HPDE6-E6E7 (cell line): ENCODE measurements around the gene TH.

ENCODE experiments used
- DNase-seq: peaks from one replicate; pipeline ENCODE4 v3.0.0; 2011; ENCODE audit warnings: missing footprints; ENCODE audit errors: extremely low spot score

The TH gene

DNA sequence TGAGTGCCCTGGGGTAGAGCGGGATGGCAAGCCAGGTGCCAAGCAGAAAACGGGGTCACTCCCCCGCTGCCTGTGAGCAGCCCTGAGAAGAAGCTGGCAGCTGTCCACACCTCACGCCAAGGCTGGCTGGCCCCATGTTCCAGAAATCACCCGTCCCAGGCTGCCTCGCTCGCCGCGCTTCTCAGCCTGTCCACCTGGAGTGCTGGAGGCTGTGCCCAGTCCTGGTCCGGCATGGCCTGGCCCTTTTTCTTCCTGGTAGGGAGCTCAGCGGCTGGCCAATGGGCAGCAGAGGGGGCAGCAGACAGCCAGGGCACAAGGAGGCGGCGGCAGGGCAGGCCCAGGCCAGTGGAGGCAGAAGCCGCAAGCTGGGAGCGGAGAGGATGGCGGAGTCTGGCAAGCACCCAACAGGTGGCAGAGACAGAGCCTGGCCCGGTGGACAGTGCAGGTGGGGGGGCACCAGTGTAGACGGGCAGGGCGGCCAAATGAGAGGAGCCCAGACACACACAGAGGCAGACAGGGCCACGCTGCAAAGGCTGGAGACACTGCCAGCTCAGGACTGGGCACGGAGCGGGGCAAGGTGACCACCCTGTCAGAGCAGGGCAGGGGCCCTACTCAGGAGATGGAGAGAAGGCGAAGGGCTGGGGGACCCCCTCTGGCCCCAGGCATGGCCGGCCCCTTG lies 37.2 kb upstream of the TH start:
- peak; percentile 34 for DNase-seq

DNA sequence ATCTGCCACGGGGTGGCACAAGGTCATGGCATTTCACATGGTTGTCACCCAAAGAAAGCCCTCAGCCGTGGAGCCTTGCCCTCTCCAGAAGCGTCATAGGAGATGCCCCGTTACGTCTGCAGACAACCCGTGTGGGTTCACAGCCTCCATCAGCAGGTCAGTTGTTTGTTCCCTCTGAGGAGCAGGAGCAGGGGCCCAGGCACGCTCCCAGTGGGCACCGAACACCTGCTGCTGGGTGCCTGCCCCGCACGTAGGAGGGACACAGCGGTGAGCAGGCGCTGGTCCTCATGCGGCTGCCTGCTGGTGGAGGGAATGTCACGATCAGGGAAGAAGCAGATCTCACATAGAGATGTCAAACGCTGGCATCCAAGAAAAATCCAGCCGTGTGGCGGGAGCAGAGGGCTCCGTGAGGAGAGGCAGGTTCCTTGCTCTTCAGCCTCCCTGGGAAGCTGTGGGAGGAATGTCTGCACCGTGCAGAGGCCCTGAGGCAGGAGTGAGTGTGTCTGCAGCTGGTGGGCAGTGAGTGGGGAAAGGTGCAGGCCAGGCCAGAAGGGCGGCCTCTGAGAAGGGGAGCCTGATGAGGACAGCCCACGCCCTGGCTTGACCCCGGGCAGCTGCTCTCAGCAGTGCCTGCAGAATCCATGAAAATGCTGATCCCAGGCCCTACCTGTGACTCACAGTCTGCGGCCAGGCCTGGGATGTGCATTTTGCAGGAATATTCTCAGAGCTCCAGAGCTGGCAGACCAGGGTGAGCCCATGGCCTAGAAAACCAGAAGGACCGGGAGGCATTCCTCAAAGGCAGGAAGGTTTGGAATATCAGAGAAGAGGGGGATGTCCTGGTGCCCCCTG lies 36.4 kb upstream of the TH start:
- no peak for DNase-seq

DNA sequence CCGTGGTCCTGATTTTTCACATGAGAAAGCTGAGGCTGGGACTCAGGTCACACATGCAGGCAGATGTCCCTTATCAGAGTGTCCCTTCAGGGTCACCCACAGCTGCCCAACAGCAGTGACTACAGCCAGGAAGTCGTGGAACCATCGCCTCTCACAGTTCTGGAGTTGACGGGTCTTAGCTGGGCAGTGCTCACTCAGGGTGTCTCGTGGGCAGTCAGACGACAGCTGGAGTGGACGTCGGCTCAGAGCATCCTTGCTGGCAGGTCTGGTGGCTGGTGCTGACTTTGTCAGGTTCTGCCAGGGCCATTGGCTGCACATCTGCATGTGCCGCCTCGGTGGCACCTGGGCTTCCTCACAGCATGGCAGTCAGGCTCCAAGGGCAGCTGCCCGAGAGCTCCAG lies 35.6 kb upstream of the TH start:
- DNase-seq: no peak

DNA sequence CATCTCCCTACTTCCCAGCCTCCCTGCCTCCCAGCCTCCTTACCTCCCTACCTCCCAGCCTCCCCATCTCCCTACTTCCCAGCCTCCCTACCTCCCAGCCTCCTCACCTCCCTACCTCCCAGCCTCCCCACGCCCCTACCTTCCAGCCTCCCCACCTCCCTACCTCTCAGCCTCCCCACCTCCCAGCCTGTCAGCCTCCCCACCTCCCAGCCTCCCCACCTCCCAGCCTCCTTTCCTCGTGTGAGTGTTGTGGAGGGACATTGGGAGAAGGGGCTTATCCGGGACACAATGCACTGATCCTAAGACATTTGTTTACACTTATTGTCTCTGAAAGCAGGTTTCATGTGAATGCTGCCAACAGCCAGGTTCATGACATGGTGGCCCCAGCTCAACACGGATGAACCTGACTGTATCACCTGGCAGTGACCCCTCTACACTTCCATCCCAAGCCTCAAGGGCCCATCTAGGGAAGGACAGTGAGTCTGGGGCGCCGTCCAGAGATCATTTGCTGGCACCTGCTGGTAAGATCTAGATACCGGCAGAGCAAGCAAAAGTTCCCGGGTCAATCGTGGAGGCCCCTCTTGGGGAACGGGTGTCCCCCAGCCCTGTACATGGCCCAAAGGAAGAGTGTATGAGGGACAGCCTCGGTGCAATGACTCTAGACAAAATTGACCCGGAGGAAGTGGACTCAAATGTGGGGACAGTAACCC lies 34.5 kb upstream of the TH start:
- no peak for DNase-seq

DNA sequence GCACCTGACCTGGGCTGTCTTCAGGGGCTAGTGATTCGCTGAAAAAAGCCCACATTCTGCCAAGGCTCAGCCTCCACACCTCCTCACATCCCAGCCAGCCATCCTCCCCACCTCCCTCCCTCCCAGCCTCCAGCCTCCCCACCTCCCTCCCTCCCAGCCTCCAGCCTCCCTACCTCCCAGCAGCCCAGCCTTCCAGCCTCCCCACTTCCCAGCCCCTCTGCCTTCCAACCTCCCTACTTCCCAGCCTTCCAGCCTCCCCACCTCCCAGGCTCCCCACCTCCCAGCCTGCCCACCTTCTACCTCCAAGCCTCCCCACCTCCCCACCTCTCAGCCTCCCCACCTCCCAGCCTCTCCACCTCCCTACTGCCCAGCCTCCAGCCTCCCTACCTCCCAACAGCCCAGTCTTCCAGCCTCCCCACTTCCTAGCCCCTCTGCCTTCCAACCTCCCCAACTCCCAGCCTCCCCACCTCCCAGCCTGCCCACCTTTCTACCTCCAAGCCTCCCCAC lies 33.7 kb upstream of the TH start:
- no peak for DNase-seq

DNA sequence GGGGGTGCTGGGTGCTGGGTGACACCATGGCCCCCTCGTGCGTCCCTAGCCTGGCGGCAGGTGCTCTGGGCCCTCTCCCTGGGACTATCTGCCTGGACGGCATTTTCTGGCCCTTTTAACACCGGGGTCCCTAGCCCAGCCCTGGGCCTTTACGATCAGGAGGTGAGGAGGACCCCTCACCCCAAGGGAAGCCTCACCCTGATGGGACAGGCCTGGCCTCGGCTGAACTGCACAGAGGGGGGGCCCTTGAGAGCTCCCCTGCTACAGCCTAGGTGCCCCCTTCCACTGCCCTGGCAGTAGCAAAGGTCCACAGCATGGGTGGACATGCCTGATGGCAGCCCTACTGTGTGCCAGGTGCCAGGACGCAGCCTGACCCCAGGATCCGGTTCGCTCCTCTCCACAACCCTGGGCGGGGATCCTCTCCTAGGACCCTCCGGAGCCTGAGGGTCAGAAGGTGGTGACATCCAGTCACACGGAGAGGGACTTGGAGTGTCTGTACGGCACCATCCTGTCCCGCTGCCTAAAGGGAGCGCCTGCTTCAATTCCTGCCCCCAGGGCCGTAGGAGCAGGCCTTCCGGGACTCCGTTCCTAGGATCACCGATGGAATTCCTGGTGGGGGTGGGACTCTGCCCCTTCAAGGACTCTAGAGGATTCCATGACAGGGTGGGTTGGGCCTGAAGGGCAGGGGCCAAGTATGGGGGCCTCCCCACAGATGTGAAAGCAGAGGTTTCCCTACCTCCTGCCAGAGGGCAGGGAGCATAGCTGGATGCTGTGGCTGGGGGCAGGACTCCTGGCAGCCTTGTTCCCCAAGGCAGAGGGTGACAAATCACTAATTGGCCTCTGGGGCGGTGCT lies 33.0 kb upstream of the TH start:
- no peak for DNase-seq

DNA sequence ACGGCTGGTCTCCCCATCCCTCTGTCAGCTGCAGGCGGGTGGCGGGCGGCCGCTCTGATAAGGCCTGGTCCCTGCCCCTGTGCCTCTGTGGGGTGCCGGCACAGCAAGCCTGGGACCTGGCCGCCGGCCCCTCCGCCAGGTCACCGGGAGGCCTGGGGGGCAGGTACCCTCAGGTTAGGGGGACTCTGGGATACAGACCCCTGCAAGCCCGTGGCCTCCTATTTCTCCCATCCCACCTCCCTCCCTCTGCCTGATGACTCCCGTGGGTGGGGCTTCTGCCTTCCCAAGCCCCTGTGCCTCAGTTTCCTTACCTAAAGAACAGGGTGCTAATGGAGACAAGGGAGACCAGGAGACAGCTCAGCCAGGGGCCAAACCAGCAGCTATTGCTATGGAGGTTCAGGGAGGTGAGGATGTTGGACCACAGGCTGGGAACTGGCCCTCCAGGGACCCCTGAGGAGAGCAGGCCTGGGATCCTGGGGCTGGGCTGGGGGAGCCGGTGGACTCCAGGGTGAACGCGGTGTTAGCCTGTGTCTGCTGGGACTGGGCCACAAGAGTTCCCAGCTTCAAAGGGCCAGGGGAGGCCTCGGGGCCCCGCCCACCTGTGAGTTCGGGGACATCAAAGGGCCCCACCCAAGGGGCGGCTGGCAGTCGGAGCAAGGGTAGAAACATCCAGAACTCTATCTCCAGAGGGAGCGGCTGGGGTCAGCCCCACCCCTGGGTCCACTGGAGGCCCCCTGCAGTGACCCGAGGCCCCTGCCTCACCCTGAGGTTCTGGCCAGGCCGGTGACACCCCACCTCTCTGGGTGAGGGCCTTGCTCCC lies 32.0 kb upstream of the TH start:
- DNase-seq: no peak

DNA sequence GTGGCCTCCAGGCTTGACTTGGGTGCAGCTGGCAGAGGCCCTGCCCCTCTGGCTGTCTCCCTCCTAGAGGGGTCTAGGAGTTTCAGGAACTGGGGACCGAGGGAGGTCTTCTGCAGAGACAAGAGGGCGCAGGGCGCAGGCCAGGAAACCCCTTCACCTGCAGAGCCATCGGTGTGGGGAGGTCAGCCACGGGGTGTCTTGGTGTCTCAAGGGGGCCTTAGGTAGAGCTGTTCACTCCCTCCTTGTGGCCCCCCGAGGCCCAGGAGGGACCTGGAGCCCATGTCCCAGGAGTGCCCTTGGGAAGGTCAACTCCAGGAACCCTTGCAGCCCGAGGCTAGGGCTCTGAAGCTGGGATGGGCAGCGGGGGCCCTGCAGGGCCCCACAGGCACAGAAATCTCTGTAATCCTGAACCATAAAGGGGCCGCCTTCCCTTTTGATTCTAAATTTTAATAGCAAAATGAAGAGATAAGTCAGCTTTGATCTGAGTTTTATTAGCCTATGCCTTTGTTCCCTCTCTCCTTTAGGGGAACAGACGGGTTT lies 31.4 kb upstream of the TH start:
- no peak for DNase-seq

DNA sequence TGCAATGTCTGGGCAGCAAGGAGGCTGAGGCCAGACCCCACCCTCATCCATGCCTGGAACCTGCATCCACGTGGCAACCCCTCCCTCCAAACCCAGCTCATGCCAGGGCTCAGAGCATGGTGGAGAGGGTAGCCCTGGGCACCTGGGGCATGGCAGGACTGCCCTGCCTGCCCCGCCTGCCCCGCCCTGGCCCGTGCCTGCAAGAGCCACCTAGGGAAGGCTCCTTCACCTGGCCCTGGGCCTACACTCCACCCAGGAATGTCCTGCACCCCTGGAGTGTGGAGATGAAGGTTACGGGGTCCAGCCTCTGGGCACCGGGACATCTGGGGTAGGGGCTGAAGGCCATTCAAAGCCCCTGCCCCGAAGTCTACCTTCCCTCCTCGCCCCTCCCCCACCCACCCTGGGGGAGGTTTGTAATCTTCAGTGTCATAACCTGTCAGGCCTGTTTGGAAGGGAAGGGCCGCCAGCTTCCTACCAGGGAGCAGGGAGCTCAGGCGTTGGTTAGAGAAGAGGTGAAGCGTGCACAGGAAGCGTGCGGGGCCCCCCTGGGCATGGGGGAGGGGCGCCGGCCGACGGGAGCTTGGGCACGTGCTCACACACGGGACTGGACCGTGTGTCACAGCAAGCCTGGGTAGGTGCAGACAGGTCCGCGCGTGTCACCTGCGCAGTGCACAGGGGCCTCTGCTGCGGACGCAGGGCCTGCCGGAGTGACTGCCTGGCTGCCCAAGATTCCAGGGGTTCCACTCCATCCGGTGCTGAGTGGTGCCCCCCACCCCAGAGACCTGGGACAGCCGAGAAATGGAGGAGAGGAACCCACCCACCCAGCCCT lies 30.7 kb upstream of the TH start:
- peak; percentile 81 for DNase-seq

DNA sequence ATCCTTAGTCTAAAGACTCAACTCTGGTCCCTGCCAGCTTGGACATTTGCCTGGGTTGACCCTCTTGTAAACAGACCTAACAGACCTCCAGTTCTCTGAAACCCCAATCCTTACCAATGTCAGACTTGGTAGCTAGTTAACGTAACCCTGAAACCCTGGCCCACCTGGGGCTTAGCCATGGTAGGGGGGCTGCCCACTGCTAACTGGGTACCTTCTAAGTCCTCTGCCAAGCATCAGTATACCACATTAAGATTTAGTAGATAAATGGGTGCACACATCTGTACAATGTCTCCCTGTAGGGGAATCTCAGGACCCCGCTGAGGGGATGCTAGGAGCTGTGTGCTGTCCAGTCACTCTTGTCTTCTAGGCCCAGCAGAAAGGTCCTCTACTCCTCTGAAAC lies 29.9 kb upstream of the TH start:
- DNase-seq: no peak

DNA sequence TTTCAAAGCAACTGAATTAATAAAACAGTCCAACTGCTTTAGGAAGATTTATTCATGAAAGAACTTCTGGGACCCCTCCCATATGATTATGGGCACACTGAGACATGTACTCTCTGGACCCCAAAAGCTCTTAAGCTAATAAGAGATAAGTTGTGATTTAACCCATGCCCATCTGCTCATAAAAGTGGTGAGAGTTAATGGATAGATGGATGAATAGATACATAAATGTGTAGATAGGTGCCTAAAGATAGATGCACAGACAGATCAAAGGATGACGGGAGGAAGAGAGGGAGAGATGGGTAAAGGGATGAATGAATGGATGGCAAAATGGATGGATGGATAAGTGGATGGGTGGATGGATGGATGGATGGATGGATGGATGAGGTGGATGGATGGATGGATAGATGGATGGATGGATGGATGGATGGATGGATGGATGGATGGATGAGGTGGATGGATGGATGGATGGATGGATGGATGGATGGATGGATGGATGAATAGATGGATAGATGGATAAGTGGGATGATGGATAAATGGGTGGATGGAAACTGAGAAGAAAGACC lies 29.4 kb upstream of the TH start:
- DNase-seq: no peak

DNA sequence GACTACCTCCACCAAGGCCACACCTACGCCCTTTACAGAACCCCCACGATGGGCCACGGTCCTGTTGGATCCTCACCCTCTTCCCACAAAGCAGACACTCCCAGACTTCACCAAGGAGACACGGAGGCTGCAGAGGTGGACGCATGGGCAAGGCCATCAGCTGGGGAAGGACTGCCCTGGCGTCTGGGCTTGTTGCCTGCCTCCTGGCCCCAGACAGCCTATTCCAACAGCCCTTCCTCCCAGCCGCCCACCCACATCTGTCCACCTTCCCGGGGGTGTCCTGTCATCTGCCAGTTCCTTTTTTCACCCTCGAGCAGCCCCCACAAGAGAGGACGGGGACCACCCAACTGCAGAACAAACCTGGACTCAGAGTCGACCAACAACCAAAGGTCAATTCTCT lies 28.9 kb upstream of the TH start:
- no peak for DNase-seq

DNA sequence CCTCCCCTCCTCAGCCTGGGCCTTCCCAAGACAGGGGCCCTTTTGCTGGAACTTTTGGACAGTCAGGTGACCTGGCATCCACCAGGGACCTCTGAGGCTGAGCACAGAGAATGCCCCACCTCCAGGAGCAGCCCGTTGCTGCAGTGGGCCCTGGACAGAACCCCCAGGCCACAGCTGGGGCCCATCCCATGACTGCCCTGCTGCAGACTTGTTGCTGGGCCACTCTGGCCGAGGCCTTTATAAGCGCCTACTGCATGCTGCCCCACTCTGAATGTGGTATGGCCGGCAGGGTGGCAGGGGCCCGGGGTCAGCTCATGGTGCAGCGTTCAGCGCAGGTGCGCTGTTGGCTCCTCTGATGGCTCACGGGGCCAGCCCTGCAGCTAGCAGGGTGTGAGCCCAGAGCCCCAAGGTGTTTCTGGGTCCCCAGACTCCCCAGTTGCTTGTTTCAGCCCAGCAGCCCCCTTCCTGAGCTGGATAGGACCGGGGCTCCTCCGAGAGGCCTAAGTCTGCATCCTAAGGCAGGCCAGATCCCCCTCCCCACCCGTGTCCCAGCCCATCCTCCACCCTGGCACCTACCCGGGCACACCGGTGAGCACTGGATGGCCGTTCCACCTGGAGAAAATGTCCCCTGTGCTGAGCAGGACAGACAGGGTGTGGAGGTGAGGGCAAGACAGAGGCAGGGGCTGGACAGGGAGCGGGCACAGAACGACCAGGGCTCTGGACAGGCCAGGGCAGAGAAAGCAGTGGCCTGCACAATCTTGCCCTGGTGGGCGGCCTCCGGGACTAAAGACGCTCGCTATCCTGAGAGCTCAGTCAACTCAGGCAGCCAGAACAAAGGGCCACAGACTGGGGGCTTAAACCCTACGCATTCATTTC lies 28.1 kb upstream of the TH start:
- DNase-seq: no peak

DNA sequence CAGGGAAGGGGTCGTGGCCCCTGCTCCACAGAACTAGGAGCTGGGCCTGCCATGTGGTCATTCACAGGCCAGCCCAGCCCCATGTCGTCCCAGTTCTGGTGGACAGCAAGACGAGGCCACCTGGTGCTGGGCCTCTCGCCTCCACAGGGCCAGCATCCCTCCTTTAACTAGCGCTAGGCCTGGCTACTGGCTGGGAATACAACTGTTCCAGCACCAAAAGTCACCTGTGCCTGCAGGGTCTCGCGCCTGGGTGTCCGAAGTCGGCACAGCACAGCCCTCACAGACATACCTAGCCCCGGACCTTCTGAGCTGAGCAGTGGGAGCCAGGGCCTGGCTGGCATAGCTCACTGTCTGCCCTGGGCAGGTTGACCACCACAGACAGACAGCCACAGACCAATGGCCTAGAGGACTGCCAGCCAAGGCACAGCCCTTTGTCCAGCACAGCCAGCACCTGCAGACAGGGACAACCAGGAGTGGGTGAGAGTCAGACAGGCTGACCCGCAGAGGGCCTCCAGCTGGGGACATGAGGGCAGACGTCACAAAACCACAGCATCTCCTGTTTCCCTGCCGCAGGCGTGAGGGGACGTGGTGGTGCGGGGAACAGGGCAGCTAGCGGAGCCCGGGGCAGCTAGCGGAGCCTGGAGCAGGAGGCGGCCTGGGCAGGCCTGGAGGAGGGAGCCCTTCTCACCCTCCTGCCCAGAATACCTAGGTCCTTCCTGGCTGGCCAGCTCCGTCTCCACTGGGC lies 27.2 kb upstream of the TH start:
- no peak for DNase-seq

DNA sequence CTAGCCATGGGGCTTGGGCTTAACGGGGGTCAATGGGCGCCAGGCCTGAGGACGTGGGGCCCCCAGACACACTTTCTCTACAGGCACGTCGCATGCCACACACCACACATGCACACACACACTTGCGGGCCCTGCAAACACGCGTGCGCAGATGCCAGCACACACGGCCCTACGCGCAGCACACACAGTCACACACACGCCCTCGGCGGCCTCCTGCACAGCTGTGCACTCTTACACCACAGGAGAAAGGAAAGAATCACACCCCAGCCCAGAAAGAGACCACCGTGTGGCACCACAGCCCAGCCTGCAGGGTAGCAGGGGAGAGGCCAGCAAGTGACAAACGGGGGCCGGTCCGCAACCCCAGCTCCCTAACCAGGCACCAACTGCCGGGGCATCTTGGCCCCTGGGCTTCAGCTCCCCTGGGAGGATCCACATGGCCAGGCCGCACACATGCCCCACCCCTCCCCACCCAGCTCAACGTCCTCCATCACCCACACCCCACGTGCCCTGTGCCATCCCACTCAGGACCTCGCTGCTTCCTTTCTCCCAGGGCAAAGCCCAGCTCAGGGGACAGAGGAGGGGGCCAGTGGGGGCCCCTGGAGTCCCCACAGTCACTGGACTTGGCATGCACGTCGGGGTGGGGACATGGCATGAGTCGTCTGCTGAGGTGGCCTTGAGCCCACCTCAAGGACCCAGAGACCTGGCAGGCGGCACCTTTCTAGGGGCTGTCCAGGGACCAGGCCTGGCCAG lies 26.3 kb upstream of the TH start:
- DNase-seq: no peak

DNA sequence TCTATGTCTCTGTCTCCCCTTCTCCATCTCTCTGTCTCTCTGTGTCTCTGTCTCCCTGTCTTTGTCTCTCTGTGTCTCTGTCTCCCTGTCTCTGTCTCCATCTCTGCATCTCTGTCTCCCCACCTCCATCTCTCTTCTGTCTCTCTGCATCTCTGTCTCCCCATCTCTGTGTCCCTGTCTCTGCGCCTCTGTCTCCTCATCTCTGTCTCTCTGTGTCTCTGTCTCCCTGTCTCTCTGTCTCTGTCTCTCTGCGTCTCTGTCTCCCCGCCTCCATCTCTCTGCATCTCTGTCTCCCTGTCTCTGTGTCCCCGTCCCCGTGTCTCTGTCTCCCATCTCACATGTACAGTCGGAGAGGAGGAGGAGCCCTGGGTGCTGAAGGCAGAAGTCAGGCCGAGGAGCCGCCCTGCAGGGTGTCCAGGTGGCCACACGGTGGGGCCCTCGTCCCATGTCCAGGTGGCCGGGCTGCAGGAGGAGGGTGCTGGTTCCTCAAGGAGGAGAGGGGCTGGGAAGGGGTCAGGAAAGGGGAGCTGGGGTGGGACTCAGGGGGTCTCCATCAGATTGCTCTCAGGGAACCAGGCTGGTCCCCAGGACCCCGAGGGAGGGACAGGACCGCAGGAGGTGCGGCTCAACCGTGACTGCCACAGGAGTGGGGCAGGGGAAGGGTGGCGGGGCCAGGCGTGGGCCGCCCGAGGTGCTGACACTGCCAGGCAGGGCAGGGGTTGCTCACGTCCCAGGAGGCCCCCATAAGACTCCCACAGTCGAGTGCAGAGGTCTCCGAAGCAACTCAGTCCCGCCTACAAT lies 25.6 kb upstream of the TH start:
- DNase-seq: peak; percentile 73
